HG02759 (cell line): ENCODE results near the gene CFHR1.

ENCODE experiments used
- ATAC-seq: cut with Tn5 transposase; IDR thresholded peaks from one replicate; pipeline ENCODE4 v1.9.1; 2021; ENCODE audit warnings: mild to moderate bottlenecking, moderate library complexity; ENCODE audit not compliant: unreplicated experiment

The CFHR1 gene

DNA sequence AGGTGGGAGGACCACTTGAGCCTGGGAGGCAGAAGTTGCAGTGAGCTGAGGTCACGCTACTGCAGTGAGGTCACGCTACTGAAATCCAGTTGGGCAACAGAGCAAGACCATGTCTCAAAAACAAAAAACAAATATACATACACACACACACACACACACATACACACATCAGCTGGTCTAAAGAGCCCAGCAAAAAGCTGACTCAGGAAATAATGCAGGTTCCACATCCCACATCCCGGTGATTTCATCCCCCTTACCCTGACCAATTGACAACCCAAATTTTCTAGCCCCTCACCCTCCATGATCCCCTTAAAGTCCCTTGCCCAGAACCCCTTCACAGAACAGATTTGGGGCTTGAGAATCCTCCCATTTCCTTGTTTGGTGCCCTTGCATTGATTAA is 56.4 kb downstream of the CFHR1 start:
- ATAC-seq: no peak

DNA sequence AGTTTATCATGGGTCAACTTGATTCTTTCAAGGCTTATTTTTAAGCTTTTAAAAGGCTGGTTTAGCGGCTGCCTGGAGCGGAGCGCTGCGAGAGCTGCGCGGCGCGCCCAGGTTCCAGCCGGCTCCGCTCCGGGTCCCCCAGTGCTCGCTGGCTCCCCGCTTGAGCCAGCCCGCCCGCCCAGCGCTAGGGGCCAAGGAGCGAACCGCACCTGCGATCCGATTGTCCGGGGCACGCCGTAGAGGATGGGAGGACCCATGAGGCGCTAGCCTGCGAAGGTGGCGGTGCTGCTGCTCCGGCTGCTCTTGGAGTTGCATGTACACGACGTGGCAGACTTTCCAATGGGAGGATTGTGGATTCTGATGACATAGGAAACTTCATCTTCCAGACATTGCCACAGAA is 58.4 kb downstream of the CFHR1 start:
- no peak for ATAC-seq
